Panc1 (cell line): ENCODE measurements around the gene OSBPL5. TPM values are rescaled to one million over a fixed set of nuclear protein-coding genes. Genes with fewer than 3 reads are reported as not detected.

Experiments
- ATAC-seq: fragments of 200-7000 bp; cut with Tn5 transposase; 2 replicates; pipeline ENCODE4 v1.9.1; 2020; ENCODE audit warnings: mild to moderate bottlenecking, moderate library complexity
- BruUV-seq: library from RNA; stranded (reverse); fragments of 400-500 nt; replicated peaks from 2 replicates; lab custom pipeline; 2021; lab: Mats Ljungman, UMichigan
- CTCF ChIA-PET: fragments of 300-600 bp; sonication (Branson Sonifier 250); formaldehyde crosslinking; loops from one replicate; lab custom pipeline; 2022; ENCODE audit warnings: antibody characterized with exemption; lab: Charles Lee
- POLR2A ChIA-PET: fragments of 300-600 bp; sonication (Branson Sonifier 250); formaldehyde crosslinking; loops from one replicate; lab custom pipeline; 2022; ENCODE audit warnings: antibody characterized with exemption; lab: Charles Lee
- DNase-seq: peaks from one replicate; pipeline ENCODE4 v3.0.0-alpha.2; 2010; ENCODE audit warnings: low read depth, low spot score
- H3K27ac ChIP-seq: 2 replicates; pipeline ENCODE4 v1.5.1; 2011; ENCODE audit warnings: mild to moderate bottlenecking, low read length, inconsistent platforms
- H3K27me3 ChIP-seq: fragments of 200-500 bp; sonication (Bioruptor generic); 2 replicates; pipeline ENCODE4 v1.6.0; 2014; ENCODE audit warnings: low read length, inconsistent platforms; ENCODE audit not compliant: control insufficient read depth, insufficient read depth
- H3K36me3 ChIP-seq: fragments of 200-500 bp; sonication (Bioruptor generic); 2 replicates; pipeline ENCODE4 v1.5.1; 2014; ENCODE audit warnings: inconsistent platforms, mild to moderate bottlenecking, low read length, moderate library complexity; ENCODE audit not compliant: control insufficient read depth, insufficient read depth
- H3K4me1 ChIP-seq: 2 replicates; pipeline ENCODE4 v1.5.1; 2011; ENCODE audit warnings: inconsistent platforms, mild to moderate bottlenecking, low read length, moderate library complexity; ENCODE audit not compliant: control insufficient read depth, insufficient read depth
- H3K4me3 ChIP-seq, 2 experiments: 2 replicates each; pipeline ENCODE4 v1.5.1; 2011 to 2012; ENCODE audit warnings: low read depth in 2 of 2, low read length in 2 of 2, mild to moderate bottlenecking in 2 of 2, inconsistent platforms in 1 of 2, moderate library complexity in 1 of 2
- H3K9me3 ChIP-seq: fragments of 200-500 bp; sonication (Bioruptor generic); 2 replicates; pipeline ENCODE4 v1.5.1; 2014; ENCODE audit warnings: low read depth, mild to moderate bottlenecking, inconsistent platforms, low read length, moderate library complexity; ENCODE audit not compliant: control insufficient read depth, insufficient read depth
- POLR2AphosphoS5 ChIP-seq: IDR thresholded peaks from 2 replicates; pipeline ENCODE4 v1.6.1; 2012; ENCODE audit warnings: mild to moderate bottlenecking, low read depth, low read length, moderate library complexity
- SIN3A ChIP-seq: IDR thresholded peaks from 2 replicates; pipeline ENCODE4 v1.6.1; 2012; ENCODE audit warnings: low read depth, mild to moderate bottlenecking, low read length, moderate library complexity, borderline replicate concordance; ENCODE audit not compliant: insufficient read depth
- TCF7L2 ChIP-seq: IDR thresholded peaks from 2 replicates; pipeline ENCODE4 v1.6.1; 2011; ENCODE audit warnings: mild to moderate bottlenecking, low read depth, low read length, inconsistent platforms
- in situ Hi-C: cut with HindIII; loops from 2 replicates; pipeline ENCODE4 v1.10.0; 2016; ENCODE audit warnings: low sequenced_read_pairs, low pct_unique_long_range_greater_than_20kb
- intact Hi-C: fragments of 100-400 bp; cut with micrococcal nuclease; formaldehyde crosslinking; loops from one replicate; pipeline ENCODE4 v1.10.0; 2022; ENCODE audit not compliant: unreplicated experiment
- total RNA-seq: library from RNA; stranded (reverse); gene quantifications from one replicate; pipeline ENCODE4 v1.2.1, GENCODE V29; 2021; ENCODE audit not compliant: unreplicated experiment
- TF ChIP-seq, protein P1 (sequence below): fragments of 450-650 bp; IDR thresholded peaks from 2 replicates; pipeline ENCODE4 v1.5.1; 2017; ENCODE audit warnings: mild to moderate bottlenecking
- TF ChIP-seq, protein P2 (sequence below), 2 experiments: IDR thresholded peaks; 2 replicates each; pipeline ENCODE4 v1.6.1; 2011 to 2012; ENCODE audit warnings: low read depth in 2 of 2, control low read depth in 1 of 2, low read length in 1 of 2, mild to moderate bottlenecking in 1 of 2, moderate library complexity in 1 of 2; ENCODE audit not compliant: insufficient read depth in 1 of 2

Gene OSBPL5
- total RNA-seq, 1 experiment from 2014 or later: 20.2 TPM

DNA sequence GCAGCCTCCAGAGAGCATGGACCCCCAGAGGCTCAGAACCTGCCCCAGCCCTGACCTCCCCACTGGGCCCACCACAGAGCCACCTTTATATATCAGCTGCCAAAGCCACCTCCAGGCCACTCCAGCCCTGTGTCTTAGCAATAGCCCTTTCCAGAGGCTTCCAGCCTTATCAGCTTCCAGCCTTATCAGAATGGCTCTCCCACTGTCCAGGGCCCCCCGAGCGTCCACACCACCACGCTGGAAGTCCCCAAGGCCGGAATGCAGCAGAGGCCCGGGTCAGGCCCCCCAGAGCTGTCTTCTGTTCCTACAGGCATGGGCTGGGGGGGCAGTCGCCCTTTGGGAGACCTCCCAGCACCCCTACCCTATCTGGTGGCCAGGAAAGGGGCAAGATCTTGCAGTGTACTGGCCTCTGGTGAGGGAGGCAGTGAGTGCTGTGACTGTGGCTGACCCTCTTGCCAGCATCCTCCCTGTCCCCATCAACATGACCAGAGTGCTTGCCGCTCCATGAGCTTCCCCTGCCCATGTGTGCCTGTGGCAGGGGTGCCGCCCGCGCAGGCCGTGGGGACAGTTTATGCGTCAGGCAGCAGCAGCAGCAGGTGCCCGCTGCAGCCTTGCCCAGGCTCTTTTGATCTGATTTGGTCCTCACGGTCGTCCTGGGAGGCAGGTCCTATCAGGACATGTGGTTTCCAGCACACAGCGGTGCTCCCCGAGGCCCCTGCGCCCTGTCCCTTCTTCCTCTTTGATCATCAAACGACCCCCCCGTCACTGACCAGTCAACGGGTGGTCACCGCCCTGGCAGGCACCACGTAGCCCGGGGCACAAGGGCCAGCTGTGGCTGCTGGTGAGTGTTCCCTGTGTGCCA, 15.9 kb downstream of the OSBPL5 start:
- intact Hi-C loops: no loop called here
- POLR2A ChIA-PET: no interaction called here

DNA sequence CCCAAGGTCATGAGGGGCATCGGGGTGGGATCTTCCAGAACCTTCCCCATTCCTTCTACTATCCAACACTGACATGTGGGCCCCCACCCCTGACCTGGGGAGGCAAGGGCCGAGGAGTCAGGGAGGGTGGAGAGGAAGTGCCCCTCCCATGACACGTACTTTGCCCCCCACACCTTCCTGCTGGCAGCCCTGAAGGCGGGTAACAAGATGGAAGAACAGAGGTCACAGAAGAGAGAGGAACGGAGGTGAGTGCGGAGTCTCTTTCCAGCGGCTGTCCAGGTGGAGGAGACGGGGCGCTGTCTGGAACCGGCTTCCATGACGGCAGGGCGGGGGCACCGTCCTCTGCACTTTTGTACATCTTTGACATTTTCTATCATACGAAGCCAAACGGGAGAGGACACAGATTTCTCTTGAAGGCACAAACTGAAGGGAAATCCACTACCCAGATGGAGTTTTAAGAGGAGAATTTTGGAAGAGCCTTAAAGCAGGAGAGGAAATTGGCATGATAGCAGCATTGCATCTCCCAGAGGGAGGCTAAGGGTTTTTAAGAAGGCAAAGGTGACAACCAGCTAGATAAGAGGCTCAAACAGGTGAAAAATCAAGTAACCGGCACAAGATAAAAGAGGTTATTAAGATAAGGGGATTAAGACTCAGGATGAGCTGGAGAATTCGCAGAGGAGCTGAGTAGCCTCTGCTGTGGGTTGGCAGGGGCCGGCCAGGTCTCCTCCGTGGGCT, 16.7 kb downstream of the OSBPL5 start:
- Histone ChIP-seq H3K4me3 (no peak overlapping the region), H3K9me3 (no peaks in the 10 kb centered on the region), H3K27ac (no peak overlapping the region), H3K36me3 (no peaks in the 10 kb centered on the region), H3K27me3 (no peaks in the 10 kb centered on the region), H3K4me1 (peaks cover 14% of the 10 kb centered on the region)
- POLR2A ChIA-PET: no interaction called here
- BruUV-seq: no TSS peak
- TF ChIP-seq, protein P1, sequence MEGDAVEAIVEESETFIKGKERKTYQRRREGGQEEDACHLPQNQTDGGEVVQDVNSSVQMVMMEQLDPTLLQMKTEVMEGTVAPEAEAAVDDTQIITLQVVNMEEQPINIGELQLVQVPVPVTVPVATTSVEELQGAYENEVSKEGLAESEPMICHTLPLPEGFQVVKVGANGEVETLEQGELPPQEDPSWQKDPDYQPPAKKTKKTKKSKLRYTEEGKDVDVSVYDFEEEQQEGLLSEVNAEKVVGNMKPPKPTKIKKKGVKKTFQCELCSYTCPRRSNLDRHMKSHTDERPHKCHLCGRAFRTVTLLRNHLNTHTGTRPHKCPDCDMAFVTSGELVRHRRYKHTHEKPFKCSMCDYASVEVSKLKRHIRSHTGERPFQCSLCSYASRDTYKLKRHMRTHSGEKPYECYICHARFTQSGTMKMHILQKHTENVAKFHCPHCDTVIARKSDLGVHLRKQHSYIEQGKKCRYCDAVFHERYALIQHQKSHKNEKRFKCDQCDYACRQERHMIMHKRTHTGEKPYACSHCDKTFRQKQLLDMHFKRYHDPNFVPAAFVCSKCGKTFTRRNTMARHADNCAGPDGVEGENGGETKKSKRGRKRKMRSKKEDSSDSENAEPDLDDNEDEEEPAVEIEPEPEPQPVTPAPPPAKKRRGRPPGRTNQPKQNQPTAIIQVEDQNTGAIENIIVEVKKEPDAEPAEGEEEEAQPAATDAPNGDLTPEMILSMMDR: no peak
- TF ChIP-seq TCF7L2 (no peak), SIN3A (no peak), POLR2AphosphoS5 (no peak)
- TF ChIP-seq, protein P2, sequence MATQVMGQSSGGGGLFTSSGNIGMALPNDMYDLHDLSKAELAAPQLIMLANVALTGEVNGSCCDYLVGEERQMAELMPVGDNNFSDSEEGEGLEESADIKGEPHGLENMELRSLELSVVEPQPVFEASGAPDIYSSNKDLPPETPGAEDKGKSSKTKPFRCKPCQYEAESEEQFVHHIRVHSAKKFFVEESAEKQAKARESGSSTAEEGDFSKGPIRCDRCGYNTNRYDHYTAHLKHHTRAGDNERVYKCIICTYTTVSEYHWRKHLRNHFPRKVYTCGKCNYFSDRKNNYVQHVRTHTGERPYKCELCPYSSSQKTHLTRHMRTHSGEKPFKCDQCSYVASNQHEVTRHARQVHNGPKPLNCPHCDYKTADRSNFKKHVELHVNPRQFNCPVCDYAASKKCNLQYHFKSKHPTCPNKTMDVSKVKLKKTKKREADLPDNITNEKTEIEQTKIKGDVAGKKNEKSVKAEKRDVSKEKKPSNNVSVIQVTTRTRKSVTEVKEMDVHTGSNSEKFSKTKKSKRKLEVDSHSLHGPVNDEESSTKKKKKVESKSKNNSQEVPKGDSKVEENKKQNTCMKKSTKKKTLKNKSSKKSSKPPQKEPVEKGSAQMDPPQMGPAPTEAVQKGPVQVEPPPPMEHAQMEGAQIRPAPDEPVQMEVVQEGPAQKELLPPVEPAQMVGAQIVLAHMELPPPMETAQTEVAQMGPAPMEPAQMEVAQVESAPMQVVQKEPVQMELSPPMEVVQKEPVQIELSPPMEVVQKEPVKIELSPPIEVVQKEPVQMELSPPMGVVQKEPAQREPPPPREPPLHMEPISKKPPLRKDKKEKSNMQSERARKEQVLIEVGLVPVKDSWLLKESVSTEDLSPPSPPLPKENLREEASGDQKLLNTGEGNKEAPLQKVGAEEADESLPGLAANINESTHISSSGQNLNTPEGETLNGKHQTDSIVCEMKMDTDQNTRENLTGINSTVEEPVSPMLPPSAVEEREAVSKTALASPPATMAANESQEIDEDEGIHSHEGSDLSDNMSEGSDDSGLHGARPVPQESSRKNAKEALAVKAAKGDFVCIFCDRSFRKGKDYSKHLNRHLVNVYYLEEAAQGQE (IDR thresholded peaks at IDR 0.05; ENCODE audit: insufficient read depth in 1 of 2, low read depth in 2 of 2, low read length in 1 of 2): no peak
- DNase-seq (no peak), ATAC-seq (no peak)
- CTCF ChIA-PET: no interaction called here
- intact Hi-C loops (no loop called here), in situ Hi-C loops (no loop called here)

More for the DNA sequence above, 15.9 kb downstream of the OSBPL5 start:
- H3K27me3 ChIP-seq: no peaks in the 10 kb centered on the region
- CTCF ChIA-PET: no interaction called here
- H3K27ac ChIP-seq: no peak overlapping the region
- no peaks in the 10 kb centered on the region for H3K36me3 ChIP-seq
- no peak for DNase-seq
- no TSS peak for BruUV-seq
- peaks cover 22% of the 10 kb centered on the region for H3K4me1 ChIP-seq
- no peak for ATAC-seq
- no peak; the same call in 1 of the 2 replicates for TF ChIP-seq TCF7L2
- TF ChIP-seq SIN3A: no peak
- no peak for TF ChIP-seq POLR2AphosphoS5
- TF ChIP-seq, protein P2 (IDR thresholded peaks at IDR 0.05; ENCODE audit: insufficient read depth in 1 of 2, low read depth in 2 of 2, low read length in 1 of 2): no peak
- TF ChIP-seq, protein P1: no peak
- H3K4me3 ChIP-seq: no peak overlapping the region
- in situ Hi-C loops: no loop called here
- no peaks in the 10 kb centered on the region for H3K9me3 ChIP-seq
